ENCODE measurements around the gene STAMBPL1. TPM values are rescaled to one million over a fixed set of nuclear protein-coding genes. Genes with fewer than 3 reads are reported as not detected.

STAMBPL1 gene
- total and polyA plus RNA-seq, 2 donors (not counting 3 experiments of a cell fraction or from before 2014, with no cell fraction given), result 0.70 to 1.8 TPM

DNA sequence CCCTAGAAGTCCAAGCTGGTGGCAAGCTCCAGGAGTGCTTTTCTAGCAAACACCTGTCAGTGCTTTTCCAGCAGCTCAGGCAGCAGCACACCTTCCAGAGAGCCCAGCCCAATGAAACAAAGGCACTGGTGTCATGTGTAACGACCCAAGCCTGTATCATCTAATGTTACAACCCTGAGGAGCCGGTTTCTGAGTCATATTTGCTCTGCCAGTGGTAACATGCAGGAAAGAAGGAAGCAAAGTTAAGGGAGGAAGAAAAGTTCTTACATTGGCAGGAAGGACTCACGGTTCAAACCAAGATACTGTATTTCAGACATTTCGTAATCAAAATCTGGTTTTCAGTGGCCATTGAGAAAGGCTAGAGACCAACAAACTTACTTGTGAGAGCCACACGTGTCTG, 28.3 kb upstream of the STAMBPL1 start, which contains the start of gene ANKRD22:
Gene ANKRD22, minus strand, starts transcription at position 139 of the 400 bp plus-strand sequence. CDS start 237 bp downstream, outside the sequence.
- Histone ChIP-seq H3K9me1 (replicated peaks; ENCODE audit: control insufficient read depth, extremely low read depth, insufficient read depth, low read length) (no peaks in the 10 kb centered on the region), H3K79me2 (ENCODE audit: control insufficient read depth, insufficient read depth, low read length) (no peaks in the 10 kb centered on the region), H3K27me3 (ENCODE audit: control insufficient read depth in 2 of 2, insufficient read depth in 2 of 2, low read length in 2 of 2) (peaks cover 0 to 7% of the 10 kb centered on the region in 2 experiments), H4K20me1 (replicated peaks; ENCODE audit: control insufficient read depth, extremely low read depth, insufficient read depth, low read length) (no peaks in the 10 kb centered on the region), H2AFZ (ENCODE audit: low read depth, low read length) (no peak within 1 kb of the TSS), H3K9me3 (replicated peaks; ENCODE audit: control insufficient read depth, insufficient read depth, low read length) (no peaks in the 10 kb centered on the region), H3K4me3 (replicated peaks in 1 of 3; ENCODE audit: insufficient read depth in 1 of 3, low read depth in 1 of 3, low read length in 3 of 3) (no peak within 1 kb of the TSS), H3K9ac (replicated peaks; ENCODE audit: extremely low read depth, insufficient read depth, low read length) (no peak within 1 kb of the TSS), H3K27ac (ENCODE audit: insufficient read depth, low read depth, low read length) (no peak within 1 kb of the TSS), H3K4me1 (ENCODE audit: control insufficient read depth, extremely low read depth, insufficient read depth, low read length) (peaks cover 7% of the 10 kb centered on the region), H3K36me3 (ENCODE audit: control insufficient read depth in 2 of 2, extremely low read depth in 1 of 2, insufficient read depth in 2 of 2, low read length in 2 of 2) (no peaks in the 10 kb centered on the region), H3K4me2 (ENCODE audit: insufficient read depth, low read length) (no peak within 1 kb of the TSS)
- POLR2A ChIA-PET, result no interaction called here
- intact Hi-C loops (cut with micrococcal nuclease) (no loop called here), dilution Hi-C loops (cut with MboI; ENCODE audit: extremely low pct_ligation_motif_present, low sequenced_read_pairs) (no loop called here)
- FAIRE-seq (no peak), DNase-seq (ENCODE audit: low read depth, low spot score) (no peak)
- CTCF ChIA-PET, result interaction anchor here (1.2 kb wide), 1 partner anchor 15 kb away, joined by 3 read pairs; no protein-coding TSS in a partner anchor
- no TSS peak for BruUV-seq (replicated peaks)
- TF ChIP-seq JUN (IDR thresholded peaks at IDR 0.05; ENCODE audit: borderline replicate concordance, insufficient read depth, insufficient read length, low read depth), result no peak
- TF ChIP-seq EZH2 (IDR thresholded peaks at IDR 0.05; ENCODE audit: borderline replicate concordance, low read depth, low read length, severe bottlenecking), result no peak
- no peak for TF ChIP-seq GATA2 (IDR thresholded peaks at IDR 0.05; ENCODE audit: insufficient read depth, insufficient read length, low read depth, low read length)
- no peak for TF ChIP-seq MYC (IDR thresholded peaks at IDR 0.05; ENCODE audit: low read depth, low read length)
- TF ChIP-seq POLR2AphosphoS5 (IDR thresholded peaks at IDR 0.05; ENCODE audit: insufficient read depth, low read depth, low read length), result no peak
- TF ChIP-seq, protein P1, sequence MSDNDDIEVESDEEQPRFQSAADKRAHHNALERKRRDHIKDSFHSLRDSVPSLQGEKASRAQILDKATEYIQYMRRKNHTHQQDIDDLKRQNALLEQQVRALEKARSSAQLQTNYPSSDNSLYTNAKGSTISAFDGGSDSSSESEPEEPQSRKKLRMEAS (IDR thresholded peaks at IDR 0.05; ENCODE audit: insufficient read depth, insufficient read length), result no peak
- no peak for TF ChIP-seq CTCF (IDR thresholded peaks at IDR 0.05; ENCODE audit: extremely low read depth in 1 of 2, insufficient read depth in 1 of 2, low read depth in 1 of 2, low read length in 2 of 2)
- TF ChIP-seq POLR2A (IDR thresholded peaks at IDR 0.05; ENCODE audit: low read depth, low read length), result no peak
- TF ChIP-seq FOS (IDR thresholded peaks at IDR 0.05; ENCODE audit: borderline replicate concordance, insufficient read depth, low read length), result no peak

Data from endothelial cell of umbilical vein (primary cell).